ENCODE measurements around the gene ATP6V0A1.

DNA sequence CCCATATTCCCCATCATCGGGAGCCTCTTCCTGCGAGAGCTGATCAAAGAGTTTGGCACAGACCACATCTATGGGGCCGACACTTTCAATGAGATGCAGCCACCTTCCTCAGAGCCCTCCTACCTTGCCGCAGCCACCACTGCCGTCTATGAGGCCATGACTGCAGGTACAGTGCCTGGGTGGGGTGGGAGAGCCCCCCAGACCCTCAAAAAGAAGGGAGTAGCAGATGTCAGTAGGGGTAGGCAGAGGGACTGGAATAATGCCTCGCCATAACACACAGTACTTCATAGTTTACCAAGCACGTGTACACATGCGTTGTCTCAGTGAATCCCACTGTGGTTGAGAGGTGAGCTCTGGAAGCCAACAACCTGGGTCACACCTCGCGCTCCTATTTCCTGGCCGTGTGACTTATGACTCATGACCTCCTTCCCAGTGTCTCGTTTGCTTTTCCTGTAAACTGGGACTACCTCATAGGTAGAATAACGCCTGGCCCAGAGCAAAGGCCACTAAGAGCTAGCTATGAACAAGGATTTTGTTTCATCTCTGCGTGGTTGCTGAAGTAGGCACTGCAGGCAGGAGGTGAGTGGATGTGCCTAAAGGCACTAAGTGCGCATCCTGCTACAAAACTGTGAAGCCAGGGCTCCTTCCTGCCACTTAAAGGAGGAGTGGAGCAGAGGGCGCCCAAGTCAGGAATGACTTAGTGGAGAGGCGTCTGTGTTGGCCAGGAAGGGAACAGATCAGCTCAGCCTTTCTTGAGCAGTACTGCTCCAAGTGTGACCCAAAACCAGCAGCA, 82.6 kb downstream of the ATP6V0A1 start:
- TF ChIP-seq, protein P1, sequence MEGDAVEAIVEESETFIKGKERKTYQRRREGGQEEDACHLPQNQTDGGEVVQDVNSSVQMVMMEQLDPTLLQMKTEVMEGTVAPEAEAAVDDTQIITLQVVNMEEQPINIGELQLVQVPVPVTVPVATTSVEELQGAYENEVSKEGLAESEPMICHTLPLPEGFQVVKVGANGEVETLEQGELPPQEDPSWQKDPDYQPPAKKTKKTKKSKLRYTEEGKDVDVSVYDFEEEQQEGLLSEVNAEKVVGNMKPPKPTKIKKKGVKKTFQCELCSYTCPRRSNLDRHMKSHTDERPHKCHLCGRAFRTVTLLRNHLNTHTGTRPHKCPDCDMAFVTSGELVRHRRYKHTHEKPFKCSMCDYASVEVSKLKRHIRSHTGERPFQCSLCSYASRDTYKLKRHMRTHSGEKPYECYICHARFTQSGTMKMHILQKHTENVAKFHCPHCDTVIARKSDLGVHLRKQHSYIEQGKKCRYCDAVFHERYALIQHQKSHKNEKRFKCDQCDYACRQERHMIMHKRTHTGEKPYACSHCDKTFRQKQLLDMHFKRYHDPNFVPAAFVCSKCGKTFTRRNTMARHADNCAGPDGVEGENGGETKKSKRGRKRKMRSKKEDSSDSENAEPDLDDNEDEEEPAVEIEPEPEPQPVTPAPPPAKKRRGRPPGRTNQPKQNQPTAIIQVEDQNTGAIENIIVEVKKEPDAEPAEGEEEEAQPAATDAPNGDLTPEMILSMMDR (conservative IDR thresholded peaks at IDR 0.05; ENCODE audit: low read length) = no peak
- no peak for TF ChIP-seq EZH2phosphoT487 (IDR thresholded peaks at IDR 0.05; ENCODE audit: borderline replicate concordance)
